K562 (cell line): ENCODE results near the gene CACNA1E. TPM values are rescaled to one million over a fixed set of nuclear protein-coding genes. Genes with fewer than 3 reads are reported as not detected.

Experiments
- ATAC-seq: fragments of 200-7000 bp; cut with Tn5 transposase; 3 replicates; pipeline ENCODE4 v1.9.1; 2020; ENCODE audit warnings: moderate library complexity
- BruUV-seq: library from RNA; stranded (reverse); fragments of 400-500 nt; replicated peaks from 2 replicates; lab custom pipeline; 2021; lab: Mats Ljungman, UMichigan
- CTCF ChIA-PET: fragments of 300-600 bp; formaldehyde crosslinking; extraction: SDS; loops from one replicate; lab custom pipeline; 2021; ENCODE audit warnings: low intra/inter-chr PET ratio; lab: Yijun Ruan, JAX
- POLR2A ChIA-PET: fragments of 300-600, 350-650 bp; sonication (Branson Sonifier 250); formaldehyde crosslinking; extraction: SDS; loops from one replicate; lab custom pipeline; 2021; ENCODE audit warnings: antibody characterized with exemption, inconsistent platforms; lab: Yijun Ruan, JAX
- DNase-seq, 4 experiments: peaks; one replicate each; pipeline versions ENCODE4 v3.0.0 to v3.0.0-alpha.2; 2011 to 2018; ENCODE audit warnings: low spot score in 3 of 4, mixed read lengths in 3 of 4; ENCODE audit errors: extremely low read depth in 1 of 4
- FAIRE-seq: peaks from 2 replicates; lab custom pipeline; 2011; peaks lifted over from hg19 to GRCh38; lab: Jason Lieb, UNC
- H2AFZ ChIP-seq: 2 replicates; pipeline ENCODE4 v1.6.0; 2011; ENCODE audit warnings: low read depth, low read length, control low read depth, inconsistent platforms
- H3K27ac ChIP-seq: fragments of 200-600 bp; 3 replicates; pipeline ENCODE4 v1.8.0; 2011; ENCODE audit warnings: low read depth, mild to moderate bottlenecking, control low read depth, inconsistent platforms, low read length, moderate library complexity, mixed read lengths; ENCODE audit errors: extremely low read depth
- H3K27me3 ChIP-seq, 2 experiments: fragments of 300-600 bp in 1 of 2; 2 replicates in 1 of 2; 3 replicates in 1 of 2; pipeline versions ENCODE4 v1.6.0 to v1.8.0; 2011; ENCODE audit warnings: inconsistent platforms in 2 of 2, low read length in 2 of 2, mild to moderate bottlenecking in 1 of 2, mixed read lengths in 1 of 2, moderate library complexity in 1 of 2; ENCODE audit not compliant: control insufficient read depth in 2 of 2, insufficient read depth in 2 of 2
- H3K36me3 ChIP-seq: fragments of 300-600 bp; 3 replicates; pipeline ENCODE4 v1.8.0; 2011; ENCODE audit warnings: mild to moderate bottlenecking, low read length, inconsistent platforms; ENCODE audit not compliant: control insufficient read depth, insufficient read depth
- H3K4me1 ChIP-seq, 2 experiments: fragments of 200-600 bp in 1 of 2; replicated peaks in 1 of 2; 2 replicates in 1 of 2; 3 replicates in 1 of 2; pipeline versions ENCODE4 v1.5.1 to v1.8.0; 2011; ENCODE audit warnings: inconsistent platforms in 2 of 2, low read length in 2 of 2, mild to moderate bottlenecking in 1 of 2, mixed read lengths in 1 of 2, moderate library complexity in 1 of 2; ENCODE audit not compliant: control insufficient read depth in 2 of 2, insufficient read depth in 2 of 2
- H3K4me2 ChIP-seq: 2 replicates; pipeline ENCODE4 v1.6.1; 2011; ENCODE audit warnings: low read length, control low read depth, inconsistent platforms, mixed read lengths; ENCODE audit not compliant: insufficient read depth
- H3K4me3 ChIP-seq: fragments of 200-600 bp; sonication (generic), shearing (Covaris generic); 2 replicates; pipeline ENCODE4 v1.5.1; 2016; ENCODE audit warnings: control low read depth, inconsistent platforms
- H3K79me2 ChIP-seq: fragments of 200-600 bp; 3 replicates; pipeline ENCODE4 v1.8.0; 2011; ENCODE audit warnings: low read length, inconsistent platforms; ENCODE audit not compliant: control insufficient read depth, insufficient read depth
- H3K9ac ChIP-seq, 2 experiments: 2 replicates each; pipeline versions ENCODE4 v1.6.0 to v1.6.1; 2011; ENCODE audit warnings: low read depth in 2 of 2, low read length in 2 of 2, control low read depth in 1 of 2, inconsistent platforms in 1 of 2, mild to moderate bottlenecking in 1 of 2, mixed read lengths in 1 of 2; ENCODE audit not compliant: insufficient read depth in 1 of 2
- H3K9me1 ChIP-seq: one replicate; pipeline ENCODE4 v1.6.0; 2011; ENCODE audit warnings: inconsistent platforms, mild to moderate bottlenecking, low read length, moderate library complexity; ENCODE audit not compliant: control insufficient read depth, insufficient read depth
- H3K9me3 ChIP-seq: replicated peaks from 2 replicates; pipeline ENCODE4 v1.5.1; 2011; ENCODE audit warnings: low read depth, low read length, inconsistent platforms; ENCODE audit not compliant: control insufficient read depth, insufficient read depth
- H4K20me1 ChIP-seq: replicated peaks from 2 replicates; pipeline ENCODE4 v1.6.1; 2011; ENCODE audit warnings: low read length, inconsistent platforms, mixed read lengths; ENCODE audit not compliant: control insufficient read depth, insufficient read depth
- MAZ ChIP-seq, 2 experiments: fragments of 450-650 bp in 1 of 2; sonication (generic) in 1 of 2; formaldehyde crosslinking; IDR thresholded peaks in 1 of 2; conservative IDR thresholded peaks in 1 of 2; 2 replicates each; pipeline versions ENCODE4 v1.4.0 to v1.5.0; 2020; ENCODE audit warnings: mild to moderate bottlenecking in 1 of 2, missing genetic modification reagents in 1 of 2
- PML ChIP-seq: IDR thresholded peaks from 2 replicates; pipeline ENCODE4 v1.6.1; 2012; ENCODE audit warnings: low read length, inconsistent platforms
- SMAD3 ChIP-seq: fragments of 450-650 bp; formaldehyde crosslinking; conservative IDR thresholded peaks from 2 replicates; pipeline ENCODE4 v1.4.0; 2020; ENCODE audit warnings: mild to moderate bottlenecking
- TRIM24 ChIP-seq, 2 experiments: fragments of 450-650 bp; IDR thresholded peaks; 2 replicates each; pipeline ENCODE4 v1.6.1; 2016
- ZNF766 ChIP-seq: fragments of 200-800 bp; sonication (Bioruptor generic); conservative IDR thresholded peaks from 2 replicates; pipeline ENCODE4 v1.6.1; 2016; ENCODE audit warnings: missing genetic modification characterization, missing compliant biosample characterization
- WGBS: fragments of 100-300 bp; shearing (Covaris generic); methylation state at CpG from one replicate; pipeline ENCODE4 v1.1.6; 2016; ENCODE audit warnings: low coverage, mixed read lengths; ENCODE audit not compliant: insufficient coverage; ENCODE audit errors: missing lambda C conversion rate; 5-methylcytosine and 5-hydroxymethylcytosine counted together
- in situ Hi-C: fragments of 300-500 bp; cut with MboI; formaldehyde crosslinking; loops from 4 replicates; pipeline ENCODE4 v1.15.0; 2018; ENCODE audit warnings: inconsistent platforms, mixed read lengths
- intact Hi-C: fragments of 100-400 bp; cut with micrococcal nuclease; formaldehyde crosslinking; loops from 2 replicates; pipeline ENCODE4 v1.14.2; 2022
- polyA plus RNA-seq, 8 experiments: library from polyadenylated mRNA; depleted of rRNA in 4 of 8; stranded (reverse) in 5 of 8; unstranded in 3 of 8; fragments of >200 nt; fragmentation: Nextera tagmentation in 2 of 8; fragmentation: Illumina TruSeq in 1 of 8; extraction: Ambion mirVana in 2 of 8; extraction: Trizol in 1 of 8; gene quantifications; 2 replicates each; pipeline versions ENCODE4 v1.2.1 to v1.2.3, GENCODE V29; 2011 to 2014; ENCODE audit warnings: inconsistent platforms in 1 of 8, missing spikeins in 1 of 8
- total RNA-seq, 7 experiments: library from RNA; depleted of rRNA in 6 of 7; stranded (reverse); fragments of >200 nt in 6 of 7; fragmentation: Illumina TruSeq in 2 of 7; extraction: Trizol in 2 of 7; gene quantifications; 2 replicates each; pipeline versions ENCODE4 v1.2.1 to v1.2.3, GENCODE V29; 2011 to 2021; ENCODE audit warnings: low replicate concordance in 1 of 7
- TF ChIP-seq, protein P1 (sequence below): fragments of 250-450 bp; sonication (Bioruptor Pico); IDR thresholded peaks from 2 replicates; pipeline ENCODE4 v1.4.0; 2020; ENCODE audit warnings: mild to moderate bottlenecking, moderate library complexity
- TF ChIP-seq, protein P2 (sequence below): fragments of 450-650 bp; formaldehyde crosslinking; IDR thresholded peaks from 2 replicates; pipeline ENCODE4 v1.4.0; 2022; ENCODE audit warnings: missing genetic modification characterization
- TF ChIP-seq, protein P3 (sequence below): fragments of 250-450 bp; sonication (Bioruptor Pico); IDR thresholded peaks from 2 replicates; pipeline ENCODE4 v1.8.0; 2022; ENCODE audit warnings: inconsistent platforms

The CACNA1E gene
- total and polyA plus RNA-seq, 9 of the 15 experiments (the other 6 are each of a cell fraction or from before 2014, with no cell fraction given) = under 0.01 to 0.04 TPM; not detected in 7

DNA sequence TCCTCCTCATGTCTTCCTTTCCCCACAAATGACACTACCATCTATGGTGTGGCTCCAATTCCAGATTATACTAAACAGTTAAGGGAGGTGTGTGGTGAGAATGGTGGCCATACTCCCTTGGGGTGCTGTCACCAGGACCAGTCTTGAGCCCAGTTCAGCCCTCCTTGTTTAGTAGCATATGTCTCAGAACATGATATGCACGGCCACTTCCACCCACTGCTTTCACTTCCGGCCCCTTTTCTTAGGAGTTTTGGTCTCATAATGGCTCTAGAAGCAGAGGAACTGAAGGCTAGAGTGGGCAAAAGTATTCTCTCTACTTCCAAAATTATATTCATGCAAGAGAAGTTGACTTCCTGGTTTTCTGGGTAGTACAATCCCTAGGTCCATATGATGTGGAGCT lies 45.3 kb upstream of the CACNA1E start:
- Histone ChIP-seq H3K4me1 (no peaks in the 10 kb centered on the region), H3K36me3 (no peaks in the 10 kb centered on the region), H4K20me1 (no peaks in the 10 kb centered on the region), H3K27ac (no peak overlapping the region), H2AFZ (no peak overlapping the region), H3K27me3 (peaks cover 5 to 21% of the 10 kb centered on the region in 2 experiments; a peak in 2 of 5 replicates), H3K9ac (no peak overlapping the region), H3K4me3 (no peak overlapping the region), H3K9me1 (no peaks in the 10 kb centered on the region), H3K4me2 (no peak overlapping the region), H3K79me2 (no peaks in the 10 kb centered on the region), H3K9me3 (no peaks in the 10 kb centered on the region)
- POLR2A ChIA-PET = no interaction called here
- CTCF ChIA-PET = no interaction called here
- 0% methylated on average over 2 of the region's 2 CpGs for WGBS
- FAIRE-seq = no peak
- TF ChIP-seq ZNF766 (CRISPR knock-in tag) = no peak
- intact Hi-C loops (no loop called here), in situ Hi-C loops (no loop called here)
- no TSS peak for BruUV-seq
- ATAC-seq = no peak
- DNase-seq = no peak

DNA sequence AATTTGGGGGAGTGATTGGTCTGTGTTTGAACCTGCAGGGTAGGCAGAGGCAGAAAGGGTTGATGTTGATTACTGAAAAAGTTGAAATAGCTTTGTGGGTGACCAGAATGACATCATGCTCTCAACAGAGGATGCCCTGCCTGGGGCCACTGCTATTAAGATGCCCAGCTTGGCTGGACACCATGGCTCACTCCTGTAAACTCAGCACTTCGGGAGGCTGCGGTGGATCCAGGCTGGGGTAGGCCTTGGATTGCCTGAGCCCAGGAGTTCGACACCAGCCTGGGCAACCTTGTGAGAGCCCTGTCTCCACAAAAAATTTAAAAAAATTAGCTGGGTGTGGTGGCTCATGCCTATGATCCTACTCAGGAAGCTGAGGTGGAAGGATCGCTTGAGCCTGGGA lies 42.8 kb upstream of the CACNA1E start:
- no TSS peak for BruUV-seq
- Histone ChIP-seq H4K20me1 (no peaks in the 10 kb centered on the region), H3K9me3 (no peaks in the 10 kb centered on the region), H3K9ac (no peak overlapping the region), H2AFZ (no peak overlapping the region), H3K36me3 (no peaks in the 10 kb centered on the region), H3K4me1 (no peaks in the 10 kb centered on the region), H3K27me3 (peaks cover 5 to 21% of the 10 kb centered on the region in 2 experiments; a peak in 2 of 5 replicates), H3K4me3 (no peak overlapping the region), H3K9me1 (no peaks in the 10 kb centered on the region), H3K79me2 (no peaks in the 10 kb centered on the region), H3K27ac (no peak overlapping the region), H3K4me2 (no peak overlapping the region)
- CTCF ChIA-PET = no interaction called here
- POLR2A ChIA-PET = interaction anchor here (0.6 to 1.0 kb wide), 2 partner anchors 15 to 526 kb away, joined by 3 read pairs; no protein-coding TSS in a partner anchor
- ATAC-seq = no peak
- DNase-seq = no peak
- in situ Hi-C loops = no loop called here
- intact Hi-C loops = no loop called here
- TF ChIP-seq PML = no peak
- TF ChIP-seq, protein P1, sequence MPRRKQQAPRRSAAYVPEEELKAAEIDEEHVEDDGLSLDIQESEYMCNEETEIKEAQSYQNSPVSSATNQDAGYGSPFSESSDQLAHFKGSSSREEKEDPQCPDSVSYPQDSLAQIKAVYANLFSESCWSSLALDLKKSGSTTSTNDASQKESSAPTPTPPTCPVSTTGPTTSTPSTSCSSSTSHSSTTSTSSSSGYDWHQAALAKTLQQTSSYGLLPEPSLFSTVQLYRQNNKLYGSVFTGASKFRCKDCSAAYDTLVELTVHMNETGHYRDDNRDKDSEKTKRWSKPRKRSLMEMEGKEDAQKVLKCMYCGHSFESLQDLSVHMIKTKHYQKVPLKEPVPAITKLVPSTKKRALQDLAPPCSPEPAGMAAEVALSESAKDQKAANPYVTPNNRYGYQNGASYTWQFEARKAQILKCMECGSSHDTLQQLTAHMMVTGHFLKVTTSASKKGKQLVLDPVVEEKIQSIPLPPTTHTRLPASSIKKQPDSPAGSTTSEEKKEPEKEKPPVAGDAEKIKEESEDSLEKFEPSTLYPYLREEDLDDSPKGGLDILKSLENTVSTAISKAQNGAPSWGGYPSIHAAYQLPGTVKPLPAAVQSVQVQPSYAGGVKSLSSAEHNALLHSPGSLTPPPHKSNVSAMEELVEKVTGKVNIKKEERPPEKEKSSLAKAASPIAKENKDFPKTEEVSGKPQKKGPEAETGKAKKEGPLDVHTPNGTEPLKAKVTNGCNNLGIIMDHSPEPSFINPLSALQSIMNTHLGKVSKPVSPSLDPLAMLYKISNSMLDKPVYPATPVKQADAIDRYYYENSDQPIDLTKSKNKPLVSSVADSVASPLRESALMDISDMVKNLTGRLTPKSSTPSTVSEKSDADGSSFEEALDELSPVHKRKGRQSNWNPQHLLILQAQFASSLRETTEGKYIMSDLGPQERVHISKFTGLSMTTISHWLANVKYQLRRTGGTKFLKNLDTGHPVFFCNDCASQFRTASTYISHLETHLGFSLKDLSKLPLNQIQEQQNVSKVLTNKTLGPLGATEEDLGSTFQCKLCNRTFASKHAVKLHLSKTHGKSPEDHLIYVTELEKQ = no peak
- no peak for TF ChIP-seq SMAD3 (CRISPR knock-in tag)
- TF ChIP-seq MAZ (CRISPR knock-in tag; conservative IDR thresholded peaks at IDR 0.05 in 1 of 2, IDR thresholded peaks at IDR 0.05 in 1 of 2) = no peak
- TF ChIP-seq TRIM24 (IDR thresholded peaks at IDR 0.05) = no peak
- TF ChIP-seq, protein P2, sequence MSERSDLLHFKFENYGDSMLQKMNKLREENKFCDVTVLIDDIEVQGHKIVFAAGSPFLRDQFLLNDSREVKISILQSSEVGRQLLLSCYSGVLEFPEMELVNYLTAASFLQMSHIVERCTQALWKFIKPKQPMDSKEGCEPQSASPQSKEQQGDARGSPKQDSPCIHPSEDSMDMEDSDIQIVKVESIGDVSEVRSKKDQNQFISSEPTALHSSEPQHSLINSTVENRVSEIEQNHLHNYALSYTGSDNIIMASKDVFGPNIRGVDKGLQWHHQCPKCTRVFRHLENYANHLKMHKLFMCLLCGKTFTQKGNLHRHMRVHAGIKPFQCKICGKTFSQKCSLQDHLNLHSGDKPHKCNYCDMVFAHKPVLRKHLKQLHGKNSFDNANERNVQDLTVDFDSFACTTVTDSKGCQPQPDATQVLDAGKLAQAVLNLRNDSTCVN (CRISPR knock-in tag) = no peak
- TF ChIP-seq, protein P3, sequence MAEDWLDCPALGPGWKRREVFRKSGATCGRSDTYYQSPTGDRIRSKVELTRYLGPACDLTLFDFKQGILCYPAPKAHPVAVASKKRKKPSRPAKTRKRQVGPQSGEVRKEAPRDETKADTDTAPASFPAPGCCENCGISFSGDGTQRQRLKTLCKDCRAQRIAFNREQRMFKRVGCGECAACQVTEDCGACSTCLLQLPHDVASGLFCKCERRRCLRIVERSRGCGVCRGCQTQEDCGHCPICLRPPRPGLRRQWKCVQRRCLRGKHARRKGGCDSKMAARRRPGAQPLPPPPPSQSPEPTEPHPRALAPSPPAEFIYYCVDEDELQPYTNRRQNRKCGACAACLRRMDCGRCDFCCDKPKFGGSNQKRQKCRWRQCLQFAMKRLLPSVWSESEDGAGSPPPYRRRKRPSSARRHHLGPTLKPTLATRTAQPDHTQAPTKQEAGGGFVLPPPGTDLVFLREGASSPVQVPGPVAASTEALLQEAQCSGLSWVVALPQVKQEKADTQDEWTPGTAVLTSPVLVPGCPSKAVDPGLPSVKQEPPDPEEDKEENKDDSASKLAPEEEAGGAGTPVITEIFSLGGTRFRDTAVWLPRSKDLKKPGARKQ = no peak
- 6% methylated on average over 4 of the region's 4 CpGs for WGBS
- FAIRE-seq = no peak
